NCI-H1105 (cell line): ENCODE results near the gene POLR2H.

Experiments
- DNase-seq: peaks from one replicate; lab custom pipeline; 2025; lab: John Stamatoyannopoulos, UW

The POLR2H gene

DNA sequence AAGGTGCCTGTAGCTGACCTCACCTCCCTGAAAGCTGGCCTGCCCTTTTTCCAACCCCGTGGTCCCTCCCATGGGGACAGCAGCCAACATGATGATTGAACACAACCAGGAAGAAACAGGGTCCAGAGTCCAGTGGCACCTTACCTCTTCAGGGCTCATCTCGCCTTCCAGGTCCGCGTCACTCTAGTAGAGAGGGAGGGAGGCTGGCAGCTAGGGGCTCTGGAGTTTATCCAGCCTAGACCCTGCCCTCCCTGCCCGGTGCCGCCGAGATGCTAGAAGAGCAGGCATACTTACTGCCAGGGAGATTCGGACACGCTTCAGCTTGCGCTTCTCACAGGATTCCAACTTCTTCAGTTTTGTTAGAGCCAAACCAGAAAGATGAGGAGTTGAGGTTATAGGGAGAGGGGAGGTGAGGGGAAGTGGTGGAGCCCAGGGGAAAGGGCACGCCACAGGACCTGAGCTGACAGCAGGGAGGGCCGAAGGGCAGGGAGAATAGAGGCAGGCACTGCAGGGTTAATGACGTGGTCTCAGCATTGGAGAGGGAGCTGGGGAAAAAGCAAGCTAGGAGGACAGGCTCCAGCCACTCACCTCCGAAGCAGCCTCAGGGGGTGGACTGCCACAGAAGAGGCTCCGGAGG lies 9.2 kb upstream of the POLR2H start:
- DNase-seq: no peak

DNA sequence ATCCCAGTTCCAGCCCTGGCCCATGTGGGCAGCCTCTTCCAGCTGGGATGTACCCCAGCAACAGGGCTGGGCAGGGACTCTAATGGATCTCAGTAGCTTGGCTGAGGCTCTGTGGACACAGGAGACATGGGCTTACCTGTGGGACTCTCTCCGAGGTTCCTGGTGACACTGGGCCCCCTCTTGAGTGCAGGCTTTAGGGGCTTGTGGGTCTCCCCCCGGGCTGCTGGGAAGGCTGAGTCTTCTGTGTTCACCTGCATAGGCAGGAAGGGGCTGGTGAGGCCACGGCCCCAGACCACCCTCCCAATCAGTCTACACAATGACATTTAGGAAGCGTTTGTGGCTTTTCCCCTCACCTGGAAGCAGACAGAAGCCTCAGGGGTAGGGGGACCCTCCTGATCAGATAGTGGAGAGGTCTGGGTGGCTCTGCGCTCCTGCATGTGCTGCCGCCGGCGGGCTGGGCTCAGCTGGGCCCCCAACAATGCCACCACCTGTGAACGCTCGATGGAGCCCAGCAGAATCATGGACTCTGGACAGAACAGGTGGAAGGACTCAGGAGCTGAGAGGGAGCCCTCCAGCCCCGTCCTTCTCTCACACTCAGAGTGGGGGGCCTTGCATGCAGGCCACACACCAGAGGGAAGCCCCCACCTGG lies 8.5 kb upstream of the POLR2H start:
- no peak for DNase-seq

DNA sequence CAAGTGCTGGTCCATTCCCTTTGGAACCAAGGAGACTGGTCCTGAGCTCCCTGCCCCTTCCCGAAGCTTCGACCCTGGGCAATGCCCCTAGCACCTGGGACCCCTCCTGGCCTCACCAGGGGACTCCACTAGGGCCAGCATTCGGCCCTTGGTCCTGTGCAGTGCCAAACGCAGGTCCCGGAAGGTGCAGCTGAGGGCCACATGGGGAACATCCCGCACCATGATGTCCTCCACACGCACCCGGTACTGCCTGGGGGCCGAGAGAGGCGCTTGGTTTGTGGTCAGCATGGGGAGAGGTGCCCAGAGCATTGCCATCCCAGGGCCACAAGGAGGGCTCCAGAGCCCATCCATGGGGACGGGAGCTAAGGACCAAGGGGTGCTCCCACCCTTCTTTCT lies 8.0 kb upstream of the POLR2H start:
- no peak for DNase-seq

DNA sequence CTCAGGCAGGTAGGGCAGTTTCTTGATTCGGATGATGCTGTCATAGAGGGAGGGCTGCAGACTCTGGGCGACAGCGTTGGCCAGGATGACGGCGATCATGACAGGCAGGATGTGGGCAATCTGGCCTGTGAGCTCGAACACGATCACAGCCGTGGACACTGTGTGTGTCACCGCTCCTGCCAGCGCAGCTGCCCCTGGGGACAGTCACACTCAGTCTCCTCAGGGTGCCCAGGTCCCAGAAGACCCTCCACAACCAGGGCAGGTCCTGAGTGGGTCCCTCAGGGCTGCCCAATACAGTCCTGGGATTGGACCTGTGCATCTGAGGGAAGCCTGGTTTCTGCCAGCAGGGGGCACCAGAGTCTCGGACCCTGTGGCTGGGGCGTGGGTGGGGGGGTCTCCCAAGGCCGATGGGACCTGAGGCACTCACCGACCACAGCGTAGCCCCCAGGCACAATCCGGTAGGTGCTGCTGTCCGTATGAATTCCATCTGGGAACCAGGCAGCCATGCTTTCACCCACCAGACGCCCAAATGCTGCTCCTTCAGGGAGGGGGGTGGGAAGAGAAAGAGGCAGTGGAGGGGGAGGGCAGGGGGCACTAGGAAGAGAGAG lies 7.3 kb upstream of the POLR2H start:
- DNase-seq: no peak

DNA sequence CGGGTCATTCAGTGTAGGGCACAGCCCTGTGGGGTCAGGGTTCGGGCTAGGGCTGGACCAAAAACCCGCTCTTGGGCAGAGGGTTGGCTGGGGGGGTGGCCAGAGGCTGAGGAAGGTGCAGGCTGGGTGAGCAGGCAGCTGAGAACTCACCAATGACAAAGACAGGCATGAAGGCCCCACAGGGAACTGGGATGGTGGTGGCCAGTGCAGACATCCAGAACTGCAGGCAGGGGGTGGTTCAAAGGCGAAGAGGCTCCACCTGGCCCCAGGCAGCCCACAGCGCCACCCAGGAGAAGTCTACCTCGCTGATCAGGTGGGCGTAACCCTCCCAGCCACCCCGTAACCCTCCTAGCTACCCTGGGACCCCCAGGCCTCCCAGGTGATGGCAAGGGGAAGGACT lies 6.8 kb upstream of the POLR2H start:
- DNase-seq: no peak

DNA sequence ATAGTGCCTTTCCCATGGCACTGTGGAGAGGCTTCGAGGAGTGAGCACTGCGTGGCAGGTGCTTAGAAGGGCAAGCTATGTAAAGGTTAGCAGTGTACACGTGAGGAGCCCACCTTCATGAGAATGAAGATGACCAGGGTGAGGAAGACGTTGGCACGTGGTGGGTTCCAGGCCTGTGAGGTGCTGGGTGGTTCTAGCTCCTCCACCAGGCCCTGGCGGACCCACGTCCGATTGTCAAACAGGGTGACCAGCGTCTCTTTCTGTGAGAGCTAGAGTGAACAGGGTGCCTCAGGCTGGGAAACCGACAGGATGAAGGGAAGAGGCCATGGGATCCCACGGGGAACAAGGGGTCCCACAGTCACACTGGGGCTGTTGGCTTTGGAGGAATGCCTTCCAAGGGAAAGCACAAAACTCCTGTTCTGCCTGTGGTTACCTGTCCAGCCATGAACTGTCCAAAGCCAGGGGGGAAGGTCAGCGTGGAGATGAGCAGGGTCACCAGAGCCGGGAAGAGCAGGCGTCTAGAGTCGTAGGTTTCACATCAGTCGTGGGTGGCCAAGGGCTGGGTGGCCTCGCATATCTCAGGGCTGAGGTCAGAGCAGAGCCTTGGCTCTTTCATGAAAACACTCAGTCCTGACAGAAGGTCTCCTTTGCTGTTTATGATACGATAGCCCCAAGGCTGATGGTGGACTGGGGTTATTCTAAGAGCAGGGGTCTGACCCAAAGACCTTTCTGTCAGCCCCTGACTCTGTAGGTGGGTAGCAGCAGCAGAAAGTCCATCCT lies 6.1 kb upstream of the POLR2H start:
- no peak for DNase-seq

DNA sequence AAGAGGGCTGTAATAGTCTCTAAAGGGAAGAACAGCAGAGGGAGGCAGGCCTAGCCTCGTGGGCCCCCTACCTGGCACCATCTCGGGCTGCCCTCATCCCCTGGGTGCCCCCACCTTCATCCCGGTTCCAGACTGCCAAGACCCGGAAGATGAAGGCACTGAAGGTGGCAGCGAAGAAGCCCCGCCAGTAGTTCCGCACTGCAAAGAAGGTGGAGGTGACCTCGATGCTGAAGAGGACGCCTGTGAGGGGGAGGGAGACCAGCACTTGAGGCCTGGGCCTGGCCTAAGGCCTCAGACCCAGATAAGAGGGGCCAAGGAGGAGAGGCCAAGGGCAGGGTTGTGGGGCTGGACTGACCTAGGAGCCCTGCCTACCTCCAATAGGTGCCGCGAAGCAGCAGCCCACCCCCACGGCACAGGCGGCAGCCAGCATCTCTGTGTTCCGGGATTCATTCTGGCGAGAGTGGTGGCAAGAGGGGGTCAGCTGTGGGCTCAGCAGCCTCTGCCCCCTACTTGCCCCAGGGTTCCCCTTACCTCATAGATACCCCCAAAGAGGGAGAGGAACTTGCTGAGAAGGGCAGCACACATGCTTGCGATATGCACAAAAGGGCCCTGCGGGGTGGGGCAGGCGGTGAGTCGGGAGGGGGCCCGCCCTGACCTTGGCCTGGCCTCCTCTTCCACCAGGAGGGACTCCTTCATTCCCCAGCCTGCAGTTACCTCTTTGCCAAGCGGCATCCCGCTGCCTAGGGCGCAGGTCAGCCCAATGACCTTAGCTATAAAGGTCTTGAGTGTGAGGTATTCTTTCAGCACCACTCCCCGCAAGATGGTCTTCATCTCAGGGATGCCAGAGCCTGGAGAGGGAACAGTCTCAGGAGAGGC lies 4.0 kb upstream of the POLR2H start:
- DNase-seq: no peak

DNA sequence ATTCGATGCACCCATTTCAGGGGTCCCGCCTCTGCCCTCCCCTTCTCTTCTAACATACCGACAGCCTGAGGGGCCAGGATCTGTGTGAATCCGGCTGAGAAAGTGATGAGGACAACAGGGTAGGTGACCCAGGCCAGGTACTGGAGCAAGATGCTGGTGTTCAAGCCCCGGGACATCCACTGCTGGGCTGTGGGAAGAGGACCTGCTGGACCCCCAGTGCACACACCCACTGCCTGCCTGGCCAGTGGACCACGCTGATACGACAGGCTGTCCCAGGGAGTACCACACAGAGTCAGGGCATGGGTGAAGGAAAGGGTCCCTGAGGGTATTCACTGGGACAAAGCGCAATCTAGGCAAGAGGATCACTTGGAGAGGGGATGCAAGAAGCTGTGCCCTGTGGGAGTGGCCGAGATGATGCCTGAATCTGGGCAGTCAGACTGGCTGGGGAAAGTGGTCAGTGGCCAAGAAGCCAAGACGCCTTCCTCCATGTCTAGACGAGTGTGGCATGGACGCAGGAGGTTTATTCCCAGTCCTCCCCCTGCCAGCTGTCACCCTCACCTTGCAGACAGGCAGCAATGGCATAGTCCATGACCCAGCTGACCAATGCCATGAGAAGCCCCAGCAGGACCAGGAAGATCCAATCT lies 3.3 kb upstream of the POLR2H start:
- no peak for DNase-seq

DNA sequence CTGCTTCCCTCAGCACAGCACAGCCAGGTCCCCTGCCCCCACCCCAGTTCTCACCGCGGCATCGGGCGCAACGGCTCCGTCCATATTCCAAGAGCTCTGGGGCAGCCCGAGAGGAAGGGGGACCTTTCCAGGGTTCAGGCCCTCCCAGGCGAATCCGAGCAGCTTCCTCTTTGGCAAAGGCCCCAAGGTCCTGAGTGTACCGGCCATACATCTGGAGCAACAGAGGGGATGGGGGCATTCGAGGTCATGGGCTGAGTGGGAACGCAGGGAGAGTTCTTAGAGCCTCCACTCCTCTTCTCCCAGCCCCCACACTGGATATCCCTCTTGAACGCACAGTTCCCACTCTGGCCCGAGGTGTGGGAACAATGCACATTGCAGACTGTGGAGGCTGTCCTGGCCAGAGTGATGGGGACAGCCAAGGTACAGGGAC lies 2.6 kb upstream of the POLR2H start:
- DNase-seq: no peak

DNA sequence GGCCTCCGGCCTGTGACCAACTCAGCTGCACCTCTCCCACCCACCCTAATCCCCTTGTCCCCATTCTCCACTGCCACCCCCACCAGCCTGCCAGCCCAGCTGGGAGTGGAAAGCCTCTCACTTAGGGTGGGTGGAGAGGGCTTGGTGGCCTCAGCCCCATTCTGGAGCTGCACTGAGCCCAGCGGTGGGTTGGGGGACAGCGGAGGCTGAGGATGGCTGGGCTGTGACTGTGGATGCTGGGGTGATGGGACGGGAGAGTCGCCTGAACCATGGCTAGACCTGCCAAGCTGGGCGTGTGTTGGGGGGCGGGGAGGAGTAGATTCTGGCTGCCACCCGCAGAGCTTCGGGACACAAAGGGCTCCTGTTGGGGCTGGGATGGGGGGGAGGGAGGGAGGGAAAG lies 1.9 kb upstream of the POLR2H start:
- no peak for DNase-seq

DNA sequence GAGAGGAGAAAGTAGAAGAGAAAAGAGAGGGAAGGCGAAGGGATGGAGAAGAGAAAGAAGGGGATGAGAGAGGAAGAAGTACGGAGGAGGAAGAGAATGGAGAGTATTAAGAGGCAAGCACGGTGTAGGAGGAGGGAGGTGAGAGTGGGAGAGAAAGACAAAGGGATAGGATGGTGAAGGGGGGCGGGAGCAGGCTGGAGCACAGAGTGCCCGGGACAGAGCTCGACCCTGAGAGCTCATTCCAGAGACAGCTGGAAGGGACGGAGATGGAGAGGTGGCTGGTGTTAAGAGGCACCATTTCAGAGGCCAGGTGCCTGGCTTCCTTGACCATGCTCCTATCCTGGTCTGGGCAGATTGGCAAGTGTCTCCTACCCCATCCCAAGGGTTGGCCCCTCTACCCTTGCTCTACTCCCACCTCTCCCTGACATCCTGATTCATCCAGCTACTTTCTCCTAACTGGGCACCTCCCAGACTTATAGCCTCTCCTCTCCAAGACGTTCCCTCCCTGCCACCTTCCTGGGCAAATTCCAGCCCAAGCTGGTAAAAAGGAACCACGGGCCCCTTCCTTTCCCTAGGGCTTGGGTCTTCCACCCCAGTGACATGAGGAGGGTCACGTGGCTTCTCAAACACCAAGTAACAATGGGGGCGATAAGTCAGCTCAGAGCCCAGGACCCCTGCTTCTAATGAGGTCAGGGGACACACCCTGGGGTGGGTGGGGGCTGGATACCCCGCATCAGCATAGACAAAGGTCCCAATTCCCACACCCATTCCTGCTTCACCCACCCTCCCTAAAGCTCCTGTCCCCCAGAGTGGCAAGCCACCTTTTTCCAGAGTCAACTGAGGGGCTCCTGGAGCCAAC lies 1.2 kb upstream of the POLR2H start:
- no peak for DNase-seq

DNA sequence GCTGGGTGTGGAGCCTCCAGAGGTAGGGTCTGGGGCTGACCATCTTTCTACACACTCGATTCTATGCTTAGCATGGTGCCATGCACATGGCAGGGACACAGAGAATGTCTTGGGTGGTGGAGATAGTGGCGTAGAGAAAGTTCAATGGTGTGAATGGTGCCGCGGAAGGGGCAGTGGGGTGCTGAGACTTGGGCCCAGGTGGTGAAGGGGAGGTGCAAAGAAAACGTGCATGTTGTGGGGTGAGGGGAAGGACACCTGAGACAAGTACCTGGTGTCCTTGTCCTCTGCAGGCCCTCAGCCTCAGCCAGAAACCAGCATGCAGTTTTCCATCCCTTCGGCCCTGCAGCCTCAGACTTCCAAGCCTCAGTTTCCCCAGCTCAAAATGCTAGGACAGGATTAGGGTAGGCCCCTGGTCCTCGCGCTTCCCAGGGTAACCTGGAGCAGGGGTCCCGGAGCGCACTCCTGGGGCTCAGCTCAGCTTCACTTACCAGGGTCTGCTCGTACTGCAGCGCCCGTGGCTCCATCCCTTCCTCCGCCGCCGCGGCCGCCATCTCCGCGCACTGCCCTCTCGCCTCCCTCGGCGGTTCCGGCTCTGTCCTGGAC lies 480 bp upstream of the POLR2H start:
- DNase-seq: peak; percentile 52

DNA sequence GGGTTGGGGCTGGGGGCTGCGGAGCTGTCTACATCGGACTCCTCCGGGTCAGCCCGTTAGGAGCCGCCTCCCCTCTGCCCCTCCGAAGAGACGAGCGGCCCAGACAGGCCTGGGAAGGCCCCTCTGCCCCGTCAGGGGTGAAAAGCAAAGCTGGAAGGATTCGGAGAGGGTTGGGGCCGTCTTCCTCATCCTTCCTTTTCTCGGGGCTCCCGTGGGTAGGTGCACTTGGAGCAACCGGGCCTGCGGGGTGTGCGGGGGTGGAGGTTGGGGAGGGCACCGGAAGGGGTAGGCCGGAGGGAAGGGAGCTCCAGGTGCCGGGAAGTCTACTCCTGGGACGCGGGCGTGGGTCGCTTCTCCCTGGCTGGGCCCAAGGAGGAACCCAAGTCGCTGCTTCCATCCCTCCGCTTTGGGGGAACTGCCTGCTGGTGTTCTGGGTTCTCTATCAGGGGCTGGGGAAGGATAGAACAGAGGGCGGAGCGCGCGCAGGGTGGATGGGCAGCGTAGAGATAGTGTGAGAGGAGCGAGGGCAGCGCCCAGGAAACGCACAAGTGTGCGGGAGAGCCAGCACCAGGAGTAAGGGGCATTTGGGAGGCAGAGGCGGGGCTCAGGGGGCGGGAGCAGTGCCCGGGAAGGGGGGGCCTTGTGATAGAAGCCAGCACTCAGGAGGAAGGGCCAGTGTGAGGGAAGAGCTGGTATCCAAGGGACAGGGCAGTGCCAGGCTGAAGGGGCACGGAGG lies 590 bp downstream of the POLR2H start:
- DNase-seq: peak; percentile 80

DNA sequence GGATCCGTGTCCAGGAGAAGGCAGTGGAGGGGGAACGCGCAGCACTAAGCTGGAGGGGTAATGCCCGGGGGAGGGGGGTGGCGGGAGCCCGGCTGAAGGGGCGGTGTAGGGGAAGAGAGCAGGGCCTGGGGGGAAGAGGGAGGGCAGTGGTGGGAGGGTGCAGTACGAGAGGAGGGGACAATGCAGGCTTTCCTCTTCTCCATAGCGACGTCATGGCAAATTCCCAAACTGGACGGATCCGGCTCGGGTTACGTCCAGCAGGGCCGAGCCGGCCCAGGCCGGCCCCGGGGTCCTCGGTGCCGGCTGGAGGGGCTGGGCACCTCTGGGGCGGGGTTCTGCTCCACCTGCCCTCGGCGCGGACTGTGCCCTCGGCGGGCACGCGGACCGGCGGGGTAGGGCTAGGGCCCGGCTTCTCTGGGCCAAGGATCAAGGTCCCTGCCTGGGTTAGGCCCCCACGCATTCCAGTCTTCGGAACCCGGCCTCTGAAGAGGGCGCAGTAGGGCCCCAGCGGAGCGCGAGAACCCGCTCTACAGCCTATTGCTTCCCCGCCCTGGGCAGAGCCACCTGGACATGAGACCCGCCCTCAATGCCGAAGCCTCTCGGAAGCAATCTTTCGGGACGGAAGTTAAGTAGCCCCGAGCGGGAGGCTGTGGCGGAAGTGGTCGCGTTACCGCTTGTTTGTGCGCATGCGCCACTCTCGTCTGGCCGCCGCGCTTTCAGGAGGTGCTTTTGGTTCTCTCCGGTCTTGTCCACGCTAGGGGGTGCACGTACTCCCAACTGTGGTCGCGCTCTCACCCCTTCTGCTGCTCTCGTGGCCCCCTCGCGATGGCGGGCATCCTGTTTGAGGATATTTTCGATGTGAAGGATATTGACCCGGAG lies 1.4 kb downstream of the POLR2H start:
- DNase-seq: peak; percentile 99

DNA sequence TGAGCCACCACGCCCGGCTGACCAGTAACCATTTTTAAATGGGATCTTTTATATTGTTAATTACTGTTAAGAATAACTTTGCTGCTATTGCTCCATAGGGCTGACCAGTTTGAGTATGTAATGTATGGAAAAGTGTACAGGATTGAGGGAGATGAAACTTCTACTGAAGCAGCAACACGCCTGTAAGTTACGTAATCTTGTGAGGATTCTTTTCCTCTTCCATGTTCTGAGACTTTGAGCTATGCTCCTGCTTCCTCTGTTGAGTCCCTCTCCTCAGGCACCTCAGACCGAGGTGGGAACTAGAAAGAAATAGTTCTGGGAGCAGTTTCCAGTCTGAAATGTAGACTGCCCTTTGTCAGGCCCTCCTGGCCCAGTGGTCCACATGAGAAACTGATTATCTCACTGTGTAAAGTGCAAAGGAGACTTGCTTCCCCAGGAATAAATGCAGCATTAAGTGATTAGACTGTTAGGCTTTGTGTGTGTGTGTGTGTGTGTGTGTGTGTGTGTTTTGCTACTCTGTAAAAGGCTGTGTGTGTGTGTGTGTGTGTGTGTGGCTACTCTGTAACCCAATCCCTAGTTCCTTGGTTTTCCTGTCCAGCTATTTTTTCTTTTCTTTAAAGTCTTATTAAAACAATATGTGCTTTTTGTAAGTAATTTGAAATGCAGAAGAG lies 5.2 kb downstream of the POLR2H start:
- no peak for DNase-seq

DNA sequence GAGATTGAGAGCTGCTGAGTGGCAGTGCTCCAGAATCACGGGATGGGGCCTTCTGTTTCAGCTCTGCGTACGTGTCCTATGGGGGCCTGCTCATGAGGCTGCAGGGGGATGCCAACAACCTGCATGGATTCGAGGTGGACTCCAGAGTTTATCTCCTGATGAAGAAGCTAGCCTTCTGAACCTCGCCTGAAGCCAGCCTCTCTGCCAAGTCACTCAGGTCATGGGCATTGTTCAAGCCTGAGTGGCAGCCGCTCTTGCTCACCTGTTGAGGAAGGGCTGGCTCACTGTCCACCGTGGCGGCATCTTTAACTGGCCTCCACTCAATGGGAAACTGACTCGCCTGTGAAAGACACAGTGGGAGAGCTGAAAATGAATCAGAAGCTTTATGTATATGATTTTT lies 6.6 kb downstream of the POLR2H start:
- DNase-seq: no peak

DNA sequence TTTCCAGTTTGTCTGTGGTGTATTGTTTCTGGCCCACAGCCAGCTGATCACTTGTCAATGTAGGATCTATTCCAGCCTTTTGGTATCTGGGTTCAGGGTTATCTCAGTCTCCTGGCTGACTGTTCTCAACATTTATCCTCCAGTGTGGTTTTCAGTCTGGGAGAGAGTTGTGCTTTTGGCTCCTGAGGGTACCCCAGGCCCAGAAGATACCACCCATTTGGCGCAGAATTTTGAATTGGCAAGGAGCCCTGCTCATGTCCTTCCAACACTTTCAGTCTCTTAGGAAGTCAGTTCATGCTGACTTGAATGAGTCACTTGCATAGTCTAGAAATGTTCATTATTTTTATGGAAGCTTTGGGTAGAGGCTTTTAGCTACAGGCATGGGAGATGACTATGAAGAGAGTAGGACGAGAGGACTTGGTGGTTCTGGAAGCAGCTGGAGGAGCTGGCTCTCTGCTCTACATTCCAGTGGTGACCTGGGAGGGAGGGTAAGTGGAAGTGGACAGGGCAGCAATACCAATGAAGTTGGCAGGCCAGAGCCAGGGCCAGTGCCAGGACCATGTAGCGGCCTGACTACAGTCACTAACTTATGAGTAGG lies 7.2 kb downstream of the POLR2H start:
- DNase-seq: no peak
